ENCODE data around the gene STAMBP. TPM values are rescaled to one million over a fixed set of nuclear protein-coding genes. Genes with fewer than 3 reads are reported as not detected.
A peak's percentile ranks its signal among the peaks of the same experiment; 100 is the strongest.

The STAMBP gene
- total RNA-seq, 3 donors from 2014 or later: 26.1 to 32.5 (median 32.4) TPM

DNA sequence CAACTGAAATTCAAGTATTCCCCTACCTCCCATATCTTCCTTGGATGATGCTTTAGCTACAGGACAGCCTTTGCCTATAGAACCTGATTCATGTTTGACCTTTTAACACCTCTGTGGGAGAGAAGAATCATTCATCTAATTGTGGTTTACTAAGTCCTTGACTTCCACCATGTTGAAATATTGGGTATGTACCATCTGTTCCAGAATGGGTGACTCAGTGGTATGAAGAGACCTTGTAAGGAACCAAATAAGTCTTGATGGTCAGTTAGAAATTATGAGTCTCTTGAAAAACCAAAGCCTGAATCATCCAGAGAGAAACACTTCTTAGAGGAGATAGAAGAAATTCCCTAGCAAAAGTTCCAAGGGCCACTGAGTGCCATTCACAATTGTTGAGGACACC is 27.5 kb downstream of the STAMBP start:
- Histone ChIP-seq H3K9me3 (no peaks in the 10 kb centered on the region), H3K36me3 (no peaks in the 10 kb centered on the region), H3K4me1 (no peaks in the 10 kb centered on the region), H3K4me3 (no peak overlapping the region), H3K27ac (no peak overlapping the region), H3K27me3 (no peaks in the 10 kb centered on the region)
- DNase-seq (ENCODE audit: low spot score in 2 of 2): no peak
- TF ChIP-seq POLR2AphosphoS5 (IDR thresholded peaks at IDR 0.05) (no peak), POLR2A (IDR thresholded peaks at IDR 0.05) (no peak)
- TF ChIP-seq, protein P1, sequence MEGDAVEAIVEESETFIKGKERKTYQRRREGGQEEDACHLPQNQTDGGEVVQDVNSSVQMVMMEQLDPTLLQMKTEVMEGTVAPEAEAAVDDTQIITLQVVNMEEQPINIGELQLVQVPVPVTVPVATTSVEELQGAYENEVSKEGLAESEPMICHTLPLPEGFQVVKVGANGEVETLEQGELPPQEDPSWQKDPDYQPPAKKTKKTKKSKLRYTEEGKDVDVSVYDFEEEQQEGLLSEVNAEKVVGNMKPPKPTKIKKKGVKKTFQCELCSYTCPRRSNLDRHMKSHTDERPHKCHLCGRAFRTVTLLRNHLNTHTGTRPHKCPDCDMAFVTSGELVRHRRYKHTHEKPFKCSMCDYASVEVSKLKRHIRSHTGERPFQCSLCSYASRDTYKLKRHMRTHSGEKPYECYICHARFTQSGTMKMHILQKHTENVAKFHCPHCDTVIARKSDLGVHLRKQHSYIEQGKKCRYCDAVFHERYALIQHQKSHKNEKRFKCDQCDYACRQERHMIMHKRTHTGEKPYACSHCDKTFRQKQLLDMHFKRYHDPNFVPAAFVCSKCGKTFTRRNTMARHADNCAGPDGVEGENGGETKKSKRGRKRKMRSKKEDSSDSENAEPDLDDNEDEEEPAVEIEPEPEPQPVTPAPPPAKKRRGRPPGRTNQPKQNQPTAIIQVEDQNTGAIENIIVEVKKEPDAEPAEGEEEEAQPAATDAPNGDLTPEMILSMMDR (IDR thresholded peaks at IDR 0.05): no peak
- intact Hi-C loops (cut with DNase I; ENCODE audit: low total_unique reads): no loop called here

DNA sequence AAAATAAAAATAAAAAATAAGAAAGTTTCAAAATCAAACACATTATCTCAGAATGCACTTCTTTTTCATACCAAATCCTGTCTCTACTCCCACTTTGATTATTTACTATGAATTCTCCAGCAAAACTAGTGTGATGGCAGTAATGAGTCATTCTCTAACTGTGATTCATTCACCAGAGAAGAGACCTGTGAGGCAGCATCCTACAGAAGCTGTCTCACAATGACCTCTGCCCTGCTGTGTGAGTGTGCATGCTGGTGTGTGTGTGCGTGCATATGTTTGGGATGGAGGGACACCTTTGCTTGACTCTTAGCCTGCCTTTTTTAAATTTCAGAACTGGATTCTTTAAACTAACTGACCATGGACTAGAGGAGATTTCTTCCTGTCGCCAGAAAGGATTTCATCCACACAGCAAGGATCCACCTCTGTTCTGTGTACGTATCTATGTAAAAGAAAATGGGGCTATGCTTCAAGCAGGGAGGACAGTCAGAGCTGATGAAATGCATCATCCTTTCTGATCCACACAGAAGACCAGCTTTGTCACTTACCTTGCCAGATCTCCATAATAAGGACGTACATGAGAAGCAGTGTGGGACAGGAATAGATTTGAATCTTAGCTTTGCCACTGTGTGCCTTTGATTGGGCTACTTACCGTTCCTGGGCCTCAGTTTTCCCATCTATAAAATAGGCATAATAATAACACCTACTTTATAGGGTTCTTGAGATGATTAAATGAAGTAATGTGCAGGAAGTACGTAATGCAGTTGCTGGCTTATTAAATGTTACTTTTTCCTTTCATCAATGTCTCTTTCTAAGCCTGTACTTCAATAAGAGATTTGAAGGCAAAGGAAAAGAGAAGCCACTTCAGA is 31.2 kb downstream of the STAMBP start:
- Histone ChIP-seq H3K36me3 (no peaks in the 10 kb centered on the region), H3K9me3 (no peaks in the 10 kb centered on the region), H3K4me3 (no peak overlapping the region), H3K27ac (no peak overlapping the region), H3K27me3 (no peaks in the 10 kb centered on the region), H3K4me1 (no peaks in the 10 kb centered on the region)
- TF ChIP-seq POLR2A (IDR thresholded peaks at IDR 0.05) (no peak), POLR2AphosphoS5 (IDR thresholded peaks at IDR 0.05) (no peak)
- TF ChIP-seq, protein P1 (IDR thresholded peaks at IDR 0.05): no peak
- intact Hi-C loops (cut with DNase I; ENCODE audit: low total_unique reads): no loop called here
- no peak for DNase-seq (ENCODE audit: low spot score in 2 of 2)

DNA sequence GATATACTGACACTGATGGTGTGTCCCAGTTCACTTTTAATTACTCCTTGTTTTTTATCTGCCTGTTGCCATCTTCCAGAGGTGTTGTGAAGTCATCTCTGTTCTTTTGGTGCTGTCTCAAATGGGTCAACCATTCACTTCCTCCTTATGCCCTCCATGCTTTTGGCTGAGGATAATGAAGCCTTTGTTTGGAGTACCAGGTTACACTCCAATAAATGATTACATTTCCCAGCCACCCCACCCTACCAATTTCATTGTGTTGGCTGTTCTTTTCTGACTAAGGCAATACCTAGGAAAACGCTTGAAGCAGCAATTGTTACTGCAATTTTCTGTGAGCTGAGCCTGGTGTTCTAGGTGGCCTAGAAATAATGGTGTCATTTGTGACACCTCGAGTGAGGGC is 34.2 kb downstream of the STAMBP start:
- TF ChIP-seq, protein P1 (IDR thresholded peaks at IDR 0.05): no peak
- TF ChIP-seq POLR2AphosphoS5 (IDR thresholded peaks at IDR 0.05) (peak in 1 of 3 donors; percentile 17), POLR2A (IDR thresholded peaks at IDR 0.05) (no peak)
- intact Hi-C loops (cut with DNase I; ENCODE audit: low total_unique reads): no loop called here
- peak in 1 of 2 donors; percentile 44 for DNase-seq (ENCODE audit: low spot score in 2 of 2)
- Histone ChIP-seq H3K36me3 (no peaks in the 10 kb centered on the region), H3K27ac (peak overlapping the region in 1 of 2 donors; percentile 80), H3K27me3 (no peaks in the 10 kb centered on the region), H3K9me3 (no peaks in the 10 kb centered on the region), H3K4me3 (no peak overlapping the region), H3K4me1 (no peaks in the 10 kb centered on the region)

DNA sequence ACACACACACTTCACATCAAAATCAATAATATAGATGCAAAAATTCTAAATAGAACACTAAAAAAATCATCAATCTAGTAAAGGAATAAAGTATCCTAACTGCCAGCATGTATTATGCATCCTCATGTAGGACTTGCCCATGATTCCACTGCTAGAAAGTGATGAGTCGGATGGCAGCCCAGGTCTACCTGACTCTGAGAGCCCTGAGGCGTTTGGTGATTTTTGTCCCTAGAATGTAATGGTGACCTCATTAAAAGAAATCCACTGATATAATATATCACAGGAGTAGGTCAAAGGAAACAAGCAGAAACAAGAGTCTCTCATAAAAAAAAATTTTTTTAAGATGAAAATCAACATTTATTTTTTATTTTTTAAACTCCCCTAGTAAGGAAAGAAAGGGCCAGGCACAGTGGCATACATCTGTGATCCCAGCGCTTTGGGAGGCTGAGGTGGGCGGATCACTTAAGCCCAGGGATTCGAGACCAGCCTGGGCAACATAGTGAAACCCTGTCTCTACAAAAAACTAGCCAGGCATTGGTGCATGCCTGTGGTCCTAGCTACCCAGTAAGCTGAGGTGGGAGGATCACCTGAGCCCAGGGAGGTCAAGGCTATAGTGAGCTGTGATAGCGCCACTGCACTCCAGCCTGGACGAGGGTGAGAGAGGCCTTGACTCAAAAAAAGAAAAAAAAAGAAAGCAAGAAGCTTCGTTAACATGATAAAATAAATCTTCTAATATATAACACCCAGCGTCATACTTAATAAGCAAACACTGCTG is 39.6 kb downstream of the STAMBP start:
- no peaks in the 10 kb centered on the region for H3K9me3 ChIP-seq

More for the DNA sequence above, 39.6 kb downstream of the STAMBP start:
- no peak overlapping the region for H3K4me3 ChIP-seq
- DNase-seq (ENCODE audit: low spot score in 2 of 2): no peak
- TF ChIP-seq POLR2AphosphoS5 (IDR thresholded peaks at IDR 0.05): no peak
- TF ChIP-seq POLR2A (IDR thresholded peaks at IDR 0.05): no peak
- TF ChIP-seq, protein P1 (IDR thresholded peaks at IDR 0.05): no peak
- no peaks in the 10 kb centered on the region for H3K27me3 ChIP-seq
- H3K36me3 ChIP-seq: no peaks in the 10 kb centered on the region
- no peaks in the 10 kb centered on the region for H3K4me1 ChIP-seq
- H3K27ac ChIP-seq: no peak overlapping the region
- intact Hi-C loops (cut with DNase I; ENCODE audit: low total_unique reads): no loop called here

Measured in breast epithelium (tissue), 4 donors.